Measurements from ENCODE around the gene CCDC66. TPM values are rescaled to one million over a fixed set of nuclear protein-coding genes. Genes with fewer than 3 reads are reported as not detected.

CCDC66 gene
- total RNA-seq, 1 donor from 2014 or later, result 24.5 TPM

DNA sequence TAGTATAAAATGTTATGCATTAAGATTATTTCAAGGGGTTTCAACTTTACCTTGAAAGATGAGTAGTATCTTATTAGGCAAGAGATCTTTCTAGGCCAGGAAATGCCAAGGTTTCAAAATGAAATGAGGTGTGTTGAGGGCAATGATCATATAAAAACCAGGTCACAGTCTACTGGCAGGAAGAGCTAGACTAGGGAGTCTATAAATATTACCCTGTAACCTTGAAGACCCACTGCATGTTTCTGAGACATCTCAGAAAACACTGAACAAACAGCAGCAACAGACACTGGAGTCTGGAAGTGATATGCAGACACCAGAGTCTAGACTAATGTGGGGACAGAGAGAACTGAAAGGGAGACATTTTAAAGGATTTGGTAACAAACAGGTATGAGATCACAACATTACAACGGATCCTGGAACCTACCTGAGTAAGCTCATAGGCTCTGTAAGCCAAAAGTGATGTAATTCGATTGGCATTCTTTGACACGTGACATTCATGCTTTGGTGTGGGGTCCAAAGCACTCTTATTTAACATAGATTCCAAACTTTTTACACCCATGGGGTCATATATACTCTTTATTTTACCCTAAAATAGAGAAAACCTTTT lies 111.1 kb downstream of the CCDC66 start:
- no peaks in the 10 kb centered on the region for H3K9me3 ChIP-seq
- H3K27me3 ChIP-seq (ENCODE audit: low read depth), result no peaks in the 10 kb centered on the region
- no peak overlapping the region for H3K4me3 ChIP-seq
- peaks cover 100% of the 10 kb centered on the region for H3K36me3 ChIP-seq
- H3K27ac ChIP-seq, result no peak overlapping the region
- intact Hi-C loops (cut with DNase I), result no loop called here
- ATAC-seq (no peak), DNase-seq (no peak)
- H3K4me1 ChIP-seq, result no peaks in the 10 kb centered on the region
- no peak for TF ChIP-seq CTCF (IDR thresholded peaks at IDR 0.05)

Other genes starting within 250 kb of the CCDC66 start
- gene ERC2, start 88.7 kb upstream of the CCDC66 start, total RNA-seq, result 1.5 TPM
- 69.7 TPM for gene TASOR, start 126.1 kb downstream of the CCDC66 start, total RNA-seq
- 48.0 TPM for gene ARHGEF3, start 244.8 kb downstream of the CCDC66 start, total RNA-seq

All from lower lobe of right lung (tissue), 2 donors.